GM12878 (cell line): ENCODE data around the gene CBFA2T3. TPM values are rescaled to one million over a fixed set of nuclear protein-coding genes. Genes with fewer than 3 reads are reported as not detected.

Experiments used
- ATAC-seq: fragments of 200-7000 bp; cut with Tn5 transposase; 3 replicates; pipeline ENCODE4 v1.9.1; 2020; ENCODE audit warnings: mild to moderate bottlenecking, moderate library complexity
- BruUV-seq: library from RNA; stranded (reverse); fragments of 400-500 nt; replicated peaks from 2 replicates; lab custom pipeline; 2021; lab: Mats Ljungman, UMichigan
- CTCF ChIA-PET: fragments of 300-600 bp; sonication (Branson Sonifier 250); formaldehyde crosslinking; extraction: SDS; loops from one replicate; lab custom pipeline; 2021; ENCODE audit warnings: inconsistent platforms; lab: Yijun Ruan, JAX
- POLR2A ChIA-PET: fragments of 350-600 bp; formaldehyde crosslinking; extraction: SDS; loops from one replicate; lab custom pipeline; 2021; ENCODE audit warnings: inconsistent platforms; lab: Charles Lee
- RAD21 ChIA-PET: fragments of 300-600 bp; sonication (Branson Sonifier 250); formaldehyde crosslinking; loops from one replicate; lab custom pipeline; 2023; ENCODE audit warnings: antibody characterized with exemption; ENCODE audit not compliant: unreplicated experiment; lab: Charles Lee
- SMC1A ChIA-PET: fragments of 300-600 bp; sonication (Branson Sonifier 250); formaldehyde crosslinking; loops from one replicate; lab custom pipeline; 2023; ENCODE audit not compliant: unreplicated experiment, uncharacterized antibody; lab: Charles Lee
- DNase-seq: peaks from one replicate; pipeline ENCODE4 v3.0.0-alpha.2; 2011; ENCODE audit warnings: low read depth, low spot score
- FAIRE-seq: peaks from 3 replicates; lab custom pipeline; 2011; peaks lifted over from hg19 to GRCh38; lab: Jason Lieb, UNC
- H2AFZ ChIP-seq: 2 replicates; pipeline ENCODE4 v1.6.0; 2011; ENCODE audit warnings: low read depth, low read length, control low read depth; ENCODE audit not compliant: control insufficient read depth
- H3K27ac ChIP-seq: 2 replicates; pipeline ENCODE4 v1.5.1; 2011; ENCODE audit warnings: control low read depth; ENCODE audit not compliant: control insufficient read depth, insufficient read depth
- H3K27me3 ChIP-seq, 2 experiments: replicated peaks in 1 of 2; 2 replicates each; pipeline versions ENCODE4 v1.6.0 to v1.6.1; 2011; ENCODE audit warnings: low read length in 1 of 2; ENCODE audit not compliant: control insufficient read depth in 2 of 2, insufficient read depth in 2 of 2
- H3K36me3 ChIP-seq, 2 experiments: 2 replicates each; pipeline ENCODE4 v1.5.1; 2011; ENCODE audit warnings: low read length in 1 of 2; ENCODE audit not compliant: control insufficient read depth in 2 of 2, insufficient read depth in 2 of 2
- H3K4me1 ChIP-seq: 2 replicates; pipeline ENCODE4 v1.6.1; 2011; ENCODE audit warnings: mild to moderate bottlenecking, low read length, moderate library complexity, mixed read lengths; ENCODE audit not compliant: control insufficient read depth, insufficient read depth
- H3K4me2 ChIP-seq: 2 replicates; pipeline ENCODE4 v1.6.0; 2011; ENCODE audit warnings: control low read depth; ENCODE audit not compliant: control insufficient read depth, insufficient read depth
- H3K4me3 ChIP-seq: fragments of 200-600 bp; sonication (generic); 2 replicates; pipeline ENCODE4 v1.5.1; 2016
- H3K79me2 ChIP-seq: 2 replicates; pipeline ENCODE4 v1.6.0; 2011; ENCODE audit warnings: low read length; ENCODE audit not compliant: control insufficient read depth, insufficient read depth
- H3K9ac ChIP-seq: 2 replicates; pipeline ENCODE4 v1.8.0; 2011; ENCODE audit warnings: low read length, control low read depth, mixed read lengths; ENCODE audit not compliant: control insufficient read depth, insufficient read depth
- H3K9me3 ChIP-seq: replicated peaks from 3 replicates; pipeline ENCODE4 v1.5.1; 2011; ENCODE audit warnings: mild to moderate bottlenecking, low read length; ENCODE audit not compliant: control insufficient read depth, insufficient read depth
- H4K20me1 ChIP-seq: 2 replicates; pipeline ENCODE4 v1.6.0; 2011; ENCODE audit not compliant: control insufficient read depth, insufficient read depth
- ATF7 ChIP-seq: fragments of 450-650 bp; IDR thresholded peaks from 2 replicates; pipeline ENCODE4 v1.6.1; 2016; ENCODE audit warnings: low read depth, mild to moderate bottlenecking
- BHLHE40 ChIP-seq, 2 experiments: fragments of 450-650 bp in 1 of 2; IDR thresholded peaks; 2 replicates each; pipeline ENCODE4 v1.6.1; 2011 to 2017; ENCODE audit warnings: low read depth in 2 of 2, borderline replicate concordance in 1 of 2, improper control_type of control experiment in 1 of 2, low read length in 1 of 2, mild to moderate bottlenecking in 1 of 2
- MTA3 ChIP-seq: IDR thresholded peaks from 2 replicates; pipeline ENCODE4 v1.6.1; 2012; ENCODE audit warnings: low read length, inconsistent platforms, borderline replicate concordance
- MXI1 ChIP-seq: fragments of 150-350 bp; IDR thresholded peaks from 2 replicates; pipeline ENCODE4 v1.6.1; 2011; ENCODE audit warnings: low read depth, mild to moderate bottlenecking, inconsistent platforms, low read length, improper control_type of control experiment
- PAX5 ChIP-seq: IDR thresholded peaks from 2 replicates; pipeline ENCODE4 v1.6.1; 2011; ENCODE audit warnings: low read depth, low read length, borderline replicate concordance
- RCOR1 ChIP-seq: conservative IDR thresholded peaks from 2 replicates; pipeline ENCODE4 v1.6.1; 2012; ENCODE audit warnings: low read depth, low read length, improper control_type of control experiment
- WGBS: methylation state at CpG from one replicate; pipeline ENCODE4 v1.1.6; 2016; ENCODE audit warnings: low lambda C conversion rate; ENCODE audit not compliant: insufficient replicate concordance, insufficient coverage; ENCODE audit errors: missing lambda C conversion rate; 5-methylcytosine and 5-hydroxymethylcytosine counted together
- in situ Hi-C: fragments of 300-500 bp; cut with MboI; formaldehyde crosslinking; loops from 9 replicates; pipeline ENCODE4 v1.14.3; 2018; ENCODE audit warnings: mixed read lengths
- intact Hi-C: fragments of 100-400 bp; cut with micrococcal nuclease; formaldehyde crosslinking; loops from one replicate; pipeline ENCODE4 v1.14.2; 2022; ENCODE audit not compliant: unreplicated experiment
- polyA plus RNA-seq, 11 experiments: library from polyadenylated mRNA; depleted of rRNA in 4 of 11; unstranded in 6 of 11; stranded (reverse) in 5 of 11; fragments of >200 nt; fragmentation: Nextera tagmentation in 4 of 11; fragmentation: Illumina TruSeq in 1 of 11; extraction: Ambion mirVana in 4 of 11; extraction: Trizol in 1 of 11; gene quantifications; 1 replicate in 1 of 11; 2 replicates in 10 of 11; pipeline versions ENCODE4 v1.2.1 to v1.2.3, GENCODE V29; 2011 to 2016; ENCODE audit warnings: inconsistent platforms in 2 of 11, missing spikeins in 2 of 11, low read depth in 1 of 11
- total RNA-seq, 4 experiments: library from RNA; depleted of rRNA in 3 of 4; stranded (reverse); fragments of >200 nt in 3 of 4; fragmentation: Illumina TruSeq in 1 of 4; extraction: Trizol in 1 of 4; gene quantifications; 2 replicates each; pipeline versions ENCODE4 v1.2.1 to v1.2.3, GENCODE V29; 2013 to 2021
- TF ChIP-seq, protein P1 (sequence below): IDR thresholded peaks from 2 replicates; pipeline ENCODE4 v1.6.1; 2012; ENCODE audit warnings: mild to moderate bottlenecking, low read depth, low read length
- TF ChIP-seq, protein P2 (sequence below): fragments of 450-650 bp; IDR thresholded peaks from 2 replicates; pipeline ENCODE4 v1.6.1; 2017; ENCODE audit warnings: mild to moderate bottlenecking
- TF ChIP-seq, protein P3 (sequence below): fragments of 450-650 bp; conservative IDR thresholded peaks from 2 replicates; pipeline ENCODE4 v1.6.1; 2017; ENCODE audit warnings: mild to moderate bottlenecking, moderate library complexity
- TF ChIP-seq, protein P4 (sequence below): fragments of 450-650 bp; IDR thresholded peaks from 2 replicates; pipeline ENCODE4 v1.6.1; 2016; ENCODE audit warnings: mild to moderate bottlenecking, moderate library complexity, borderline replicate concordance

CBFA2T3 gene
- total and polyA plus RNA-seq, 10 of the 15 experiments (the other 5 are each of a cell fraction or from before 2014, with no cell fraction given), result 0.69 to 42.6 (median 4.5) TPM

DNA sequence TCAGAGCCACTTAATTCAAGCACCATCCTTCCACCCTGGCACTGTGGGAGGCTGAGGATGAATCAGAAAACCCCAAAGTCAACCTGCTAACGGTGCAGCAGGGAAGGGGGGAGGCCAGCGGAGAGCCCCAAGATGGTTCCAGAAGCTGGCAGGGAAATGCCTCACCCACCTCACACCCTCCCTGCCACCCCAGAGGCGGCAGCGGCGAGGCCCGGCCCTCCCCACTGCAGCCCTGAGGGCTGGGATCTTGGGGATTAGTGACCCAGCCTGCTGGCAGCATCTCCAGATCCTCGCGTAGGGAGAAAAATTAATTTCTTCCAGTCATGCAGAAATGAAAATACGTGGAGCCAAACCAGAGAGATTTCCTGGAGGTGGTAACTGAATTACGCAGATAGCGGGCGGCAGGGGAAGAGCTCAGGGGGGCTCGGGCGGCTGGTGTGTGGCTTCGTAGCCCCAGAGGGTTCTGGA is 38.2 kb downstream of the CBFA2T3 start:
- H3K4me2 ChIP-seq, result peak overlapping the region; percentile 90
- no peaks in the 10 kb centered on the region for H4K20me1 ChIP-seq
- in situ Hi-C loops (loop anchor here (5.0 kb wide), 1 partner anchor 228 kb away; no protein-coding TSS in a partner anchor), intact Hi-C loops (loop anchor here (5.0 kb wide), 1 partner anchor 33 kb away; no protein-coding TSS in a partner anchor)
- H3K4me3 ChIP-seq, result peak overlapping the region; percentile 56; the same call in 1 of the 2 replicates
- H3K9ac ChIP-seq, result peak overlapping the region; percentile 44; the same call in 1 of the 2 replicates
- SMC1A ChIA-PET, result no interaction called here
- H3K36me3 ChIP-seq, result peaks cover 0 to 2% of the 10 kb centered on the region in 2 experiments; a peak in 3 of 4 replicates
- DNase-seq, result no peak
- ATAC-seq, result 0 out of 3 replicates have a peak, but pooled peaks have one; percentile 4
- peaks cover 21% of the 10 kb centered on the region for H3K79me2 ChIP-seq
- 45% methylated on average over 14 of the region's 15 CpGs for WGBS
- POLR2A ChIA-PET, result interaction anchor here (0.8 to 1.5 kb wide), 2 partner anchors 33 to 40 kb away, joined by 3 to 4 read pairs; no protein-coding TSS in a partner anchor
- peaks cover 43% of the 10 kb centered on the region for H3K4me1 ChIP-seq
- RAD21 ChIA-PET, result no interaction called here
- H3K9me3 ChIP-seq, result no peaks in the 10 kb centered on the region
- H2AFZ ChIP-seq, result no peak overlapping the region; the same call in 1 of the 2 replicates
- peaks cover 0 to 1% of the 10 kb centered on the region in 2 experiments; a peak in 1 of 4 replicates for H3K27me3 ChIP-seq
- CTCF ChIA-PET, result no interaction called here
- no peak overlapping the region for H3K27ac ChIP-seq
- BruUV-seq, result no TSS peak
- FAIRE-seq, result no peak
- no peak for TF ChIP-seq MXI1
- TF ChIP-seq MTA3, result no peak
- TF ChIP-seq PAX5, result no peak
- TF ChIP-seq, protein P1, sequence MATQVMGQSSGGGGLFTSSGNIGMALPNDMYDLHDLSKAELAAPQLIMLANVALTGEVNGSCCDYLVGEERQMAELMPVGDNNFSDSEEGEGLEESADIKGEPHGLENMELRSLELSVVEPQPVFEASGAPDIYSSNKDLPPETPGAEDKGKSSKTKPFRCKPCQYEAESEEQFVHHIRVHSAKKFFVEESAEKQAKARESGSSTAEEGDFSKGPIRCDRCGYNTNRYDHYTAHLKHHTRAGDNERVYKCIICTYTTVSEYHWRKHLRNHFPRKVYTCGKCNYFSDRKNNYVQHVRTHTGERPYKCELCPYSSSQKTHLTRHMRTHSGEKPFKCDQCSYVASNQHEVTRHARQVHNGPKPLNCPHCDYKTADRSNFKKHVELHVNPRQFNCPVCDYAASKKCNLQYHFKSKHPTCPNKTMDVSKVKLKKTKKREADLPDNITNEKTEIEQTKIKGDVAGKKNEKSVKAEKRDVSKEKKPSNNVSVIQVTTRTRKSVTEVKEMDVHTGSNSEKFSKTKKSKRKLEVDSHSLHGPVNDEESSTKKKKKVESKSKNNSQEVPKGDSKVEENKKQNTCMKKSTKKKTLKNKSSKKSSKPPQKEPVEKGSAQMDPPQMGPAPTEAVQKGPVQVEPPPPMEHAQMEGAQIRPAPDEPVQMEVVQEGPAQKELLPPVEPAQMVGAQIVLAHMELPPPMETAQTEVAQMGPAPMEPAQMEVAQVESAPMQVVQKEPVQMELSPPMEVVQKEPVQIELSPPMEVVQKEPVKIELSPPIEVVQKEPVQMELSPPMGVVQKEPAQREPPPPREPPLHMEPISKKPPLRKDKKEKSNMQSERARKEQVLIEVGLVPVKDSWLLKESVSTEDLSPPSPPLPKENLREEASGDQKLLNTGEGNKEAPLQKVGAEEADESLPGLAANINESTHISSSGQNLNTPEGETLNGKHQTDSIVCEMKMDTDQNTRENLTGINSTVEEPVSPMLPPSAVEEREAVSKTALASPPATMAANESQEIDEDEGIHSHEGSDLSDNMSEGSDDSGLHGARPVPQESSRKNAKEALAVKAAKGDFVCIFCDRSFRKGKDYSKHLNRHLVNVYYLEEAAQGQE, result no peak
- TF ChIP-seq, protein P2, sequence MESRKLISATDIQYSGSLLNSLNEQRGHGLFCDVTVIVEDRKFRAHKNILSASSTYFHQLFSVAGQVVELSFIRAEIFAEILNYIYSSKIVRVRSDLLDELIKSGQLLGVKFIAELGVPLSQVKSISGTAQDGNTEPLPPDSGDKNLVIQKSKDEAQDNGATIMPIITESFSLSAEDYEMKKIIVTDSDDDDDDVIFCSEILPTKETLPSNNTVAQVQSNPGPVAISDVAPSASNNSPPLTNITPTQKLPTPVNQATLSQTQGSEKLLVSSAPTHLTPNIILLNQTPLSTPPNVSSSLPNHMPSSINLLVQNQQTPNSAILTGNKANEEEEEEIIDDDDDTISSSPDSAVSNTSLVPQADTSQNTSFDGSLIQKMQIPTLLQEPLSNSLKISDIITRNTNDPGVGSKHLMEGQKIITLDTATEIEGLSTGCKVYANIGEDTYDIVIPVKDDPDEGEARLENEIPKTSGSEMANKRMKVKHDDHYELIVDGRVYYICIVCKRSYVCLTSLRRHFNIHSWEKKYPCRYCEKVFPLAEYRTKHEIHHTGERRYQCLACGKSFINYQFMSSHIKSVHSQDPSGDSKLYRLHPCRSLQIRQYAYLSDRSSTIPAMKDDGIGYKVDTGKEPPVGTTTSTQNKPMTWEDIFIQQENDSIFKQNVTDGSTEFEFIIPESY, result no peak
- TF ChIP-seq, protein P3, sequence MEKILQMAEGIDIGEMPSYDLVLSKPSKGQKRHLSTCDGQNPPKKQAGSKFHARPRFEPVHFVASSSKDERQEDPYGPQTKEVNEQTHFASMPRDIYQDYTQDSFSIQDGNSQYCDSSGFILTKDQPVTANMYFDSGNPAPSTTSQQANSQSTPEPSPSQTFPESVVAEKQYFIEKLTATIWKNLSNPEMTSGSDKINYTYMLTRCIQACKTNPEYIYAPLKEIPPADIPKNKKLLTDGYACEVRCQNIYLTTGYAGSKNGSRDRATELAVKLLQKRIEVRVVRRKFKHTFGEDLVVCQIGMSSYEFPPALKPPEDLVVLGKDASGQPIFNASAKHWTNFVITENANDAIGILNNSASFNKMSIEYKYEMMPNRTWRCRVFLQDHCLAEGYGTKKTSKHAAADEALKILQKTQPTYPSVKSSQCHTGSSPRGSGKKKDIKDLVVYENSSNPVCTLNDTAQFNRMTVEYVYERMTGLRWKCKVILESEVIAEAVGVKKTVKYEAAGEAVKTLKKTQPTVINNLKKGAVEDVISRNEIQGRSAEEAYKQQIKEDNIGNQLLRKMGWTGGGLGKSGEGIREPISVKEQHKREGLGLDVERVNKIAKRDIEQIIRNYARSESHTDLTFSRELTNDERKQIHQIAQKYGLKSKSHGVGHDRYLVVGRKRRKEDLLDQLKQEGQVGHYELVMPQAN, result no peak
- no peak for TF ChIP-seq ATF7
- TF ChIP-seq, protein P4, sequence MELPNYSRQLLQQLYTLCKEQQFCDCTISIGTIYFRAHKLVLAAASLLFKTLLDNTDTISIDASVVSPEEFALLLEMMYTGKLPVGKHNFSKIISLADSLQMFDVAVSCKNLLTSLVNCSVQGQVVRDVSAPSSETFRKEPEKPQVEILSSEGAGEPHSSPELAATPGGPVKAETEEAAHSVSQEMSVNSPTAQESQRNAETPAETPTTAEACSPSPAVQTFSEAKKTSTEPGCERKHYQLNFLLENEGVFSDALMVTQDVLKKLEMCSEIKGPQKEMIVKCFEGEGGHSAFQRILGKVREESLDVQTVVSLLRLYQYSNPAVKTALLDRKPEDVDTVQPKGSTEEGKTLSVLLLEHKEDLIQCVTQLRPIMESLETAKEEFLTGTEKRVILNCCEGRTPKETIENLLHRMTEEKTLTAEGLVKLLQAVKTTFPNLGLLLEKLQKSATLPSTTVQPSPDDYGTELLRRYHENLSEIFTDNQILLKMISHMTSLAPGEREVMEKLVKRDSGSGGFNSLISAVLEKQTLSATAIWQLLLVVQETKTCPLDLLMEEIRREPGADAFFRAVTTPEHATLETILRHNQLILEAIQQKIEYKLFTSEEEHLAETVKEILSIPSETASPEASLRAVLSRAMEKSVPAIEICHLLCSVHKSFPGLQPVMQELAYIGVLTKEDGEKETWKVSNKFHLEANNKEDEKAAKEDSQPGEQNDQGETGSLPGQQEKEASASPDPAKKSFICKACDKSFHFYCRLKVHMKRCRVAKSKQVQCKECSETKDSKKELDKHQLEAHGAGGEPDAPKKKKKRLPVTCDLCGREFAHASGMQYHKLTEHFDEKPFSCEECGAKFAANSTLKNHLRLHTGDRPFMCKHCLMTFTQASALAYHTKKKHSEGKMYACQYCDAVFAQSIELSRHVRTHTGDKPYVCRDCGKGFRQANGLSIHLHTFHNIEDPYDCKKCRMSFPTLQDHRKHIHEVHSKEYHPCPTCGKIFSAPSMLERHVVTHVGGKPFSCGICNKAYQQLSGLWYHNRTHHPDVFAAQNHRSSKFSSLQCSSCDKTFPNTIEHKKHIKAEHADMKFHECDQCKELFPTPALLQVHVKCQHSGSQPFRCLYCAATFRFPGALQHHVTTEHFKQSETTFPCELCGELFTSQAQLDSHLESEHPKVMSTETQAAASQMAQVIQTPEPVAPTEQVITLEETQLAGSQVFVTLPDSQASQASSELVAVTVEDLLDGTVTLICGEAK, result no peak
- TF ChIP-seq BHLHE40 (IDR thresholded peaks at IDR 0.05; ENCODE audit: borderline replicate concordance in 1 of 2, low read depth in 2 of 2, low read length in 1 of 2), result no peak
- no peak for TF ChIP-seq RCOR1
